T-helper 1 cell treated with Interleukin-12 subunit alpha and Interleukin-12 subunit beta and Interleukin-4 antibody, amounts not matched to agents 30 ng/mL and 1 ng/mL, for 36 hours (primary cell): Measurements from ENCODE around the gene PARP14. TPM values are rescaled to one million over a fixed set of nuclear protein-coding genes. Genes with fewer than 3 reads are reported as not detected.
"Not testable (repeated sequence)": the region's sequence is repeated elsewhere in the genome, so short reads cannot be mapped to it uniquely, and the experiment has no call there.

Source experiments
- intact Hi-C: fragments of 100-400 bp; cut with micrococcal nuclease; formaldehyde crosslinking; loops from one replicate; pipeline ENCODE4 v1.15.1; 2024
- total RNA-seq: library from RNA; stranded (reverse); gene quantifications from 2 replicates; pipeline ENCODE4 v1.2.3, GENCODE V29; 2022

Gene PARP14
- total RNA-seq, 1 donor from 2014 or later, result 148 TPM

DNA sequence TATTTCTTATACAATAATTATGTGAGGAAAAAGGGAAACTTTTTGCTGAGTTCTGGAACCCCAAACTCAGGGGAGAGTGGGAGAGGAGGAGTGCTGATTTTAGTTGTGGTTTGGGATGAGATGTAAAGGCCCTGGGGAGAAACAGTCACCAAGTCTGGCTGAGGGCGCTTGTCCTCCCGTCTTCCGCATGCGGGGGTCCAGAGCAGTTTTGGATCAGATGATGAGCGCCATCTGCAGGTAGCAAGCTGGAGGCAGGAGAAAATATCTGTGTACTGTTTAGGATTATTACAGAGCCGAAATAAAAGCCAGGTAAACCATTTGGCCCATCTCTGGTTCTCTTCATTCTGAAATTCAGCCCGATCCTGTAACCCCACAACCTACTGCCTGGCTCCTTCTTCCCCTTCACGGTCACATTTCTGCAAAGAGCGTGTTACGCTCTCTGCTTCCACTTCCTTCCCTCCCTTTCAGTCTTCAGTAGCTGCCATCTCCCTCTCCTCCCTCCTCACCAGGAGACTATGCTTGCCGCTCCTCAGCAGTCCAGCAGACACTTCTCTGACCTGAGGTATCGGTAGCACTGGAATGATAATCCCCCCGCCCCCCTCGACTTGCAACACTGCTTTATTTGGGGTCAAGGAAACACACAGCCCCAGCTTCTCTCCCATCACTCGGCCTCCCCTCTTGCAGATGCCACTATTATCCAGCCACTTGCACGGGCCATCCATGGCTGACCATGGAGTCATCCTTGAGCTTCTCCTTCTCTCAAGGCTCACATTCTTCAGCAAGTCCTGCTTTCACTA is 1.4 kb upstream of the PARP14 start:
- intact Hi-C loops, result loop anchor here (1.0 kb wide), 14 partner anchors 10 to 930 kb away; partner anchors contain the start of genes DTX3L, FAM162A, GOLGB1 and KPNA1

DNA sequence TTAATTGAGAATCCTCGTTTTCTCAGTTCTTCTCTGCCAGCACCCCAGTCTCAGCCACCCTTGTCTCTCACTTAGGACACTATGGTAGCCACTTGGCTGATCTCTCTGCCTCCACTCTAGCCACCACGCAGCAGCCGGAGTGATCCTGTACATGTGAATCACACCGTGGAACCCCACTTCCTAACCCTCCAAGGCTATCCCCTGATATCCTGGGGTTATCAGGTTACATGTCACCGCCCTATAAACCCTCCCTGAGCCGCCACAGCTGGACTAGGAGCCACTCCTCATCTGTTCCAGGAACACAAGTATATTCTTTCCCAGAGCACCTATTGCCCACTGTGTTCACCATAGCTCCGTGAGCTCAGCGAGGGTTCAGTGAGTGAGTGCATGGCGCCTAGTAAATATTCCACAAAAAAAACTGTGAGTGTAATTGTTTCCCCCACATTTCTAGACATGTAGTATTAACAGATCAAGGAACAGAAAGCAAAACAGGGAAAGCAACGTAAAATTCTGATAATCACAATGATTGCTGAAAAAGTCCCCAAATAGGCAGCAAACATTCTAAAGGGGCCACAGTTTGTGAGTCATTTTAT is 661 bp upstream of the PARP14 start:
- intact Hi-C loops, result loop anchor here (1.0 to 10.0 kb wide), 18 partner anchors 11 to 1134 kb away; partner anchors contain the start of genes DTX3L, EAF2, FAM162A and GOLGB1

DNA sequence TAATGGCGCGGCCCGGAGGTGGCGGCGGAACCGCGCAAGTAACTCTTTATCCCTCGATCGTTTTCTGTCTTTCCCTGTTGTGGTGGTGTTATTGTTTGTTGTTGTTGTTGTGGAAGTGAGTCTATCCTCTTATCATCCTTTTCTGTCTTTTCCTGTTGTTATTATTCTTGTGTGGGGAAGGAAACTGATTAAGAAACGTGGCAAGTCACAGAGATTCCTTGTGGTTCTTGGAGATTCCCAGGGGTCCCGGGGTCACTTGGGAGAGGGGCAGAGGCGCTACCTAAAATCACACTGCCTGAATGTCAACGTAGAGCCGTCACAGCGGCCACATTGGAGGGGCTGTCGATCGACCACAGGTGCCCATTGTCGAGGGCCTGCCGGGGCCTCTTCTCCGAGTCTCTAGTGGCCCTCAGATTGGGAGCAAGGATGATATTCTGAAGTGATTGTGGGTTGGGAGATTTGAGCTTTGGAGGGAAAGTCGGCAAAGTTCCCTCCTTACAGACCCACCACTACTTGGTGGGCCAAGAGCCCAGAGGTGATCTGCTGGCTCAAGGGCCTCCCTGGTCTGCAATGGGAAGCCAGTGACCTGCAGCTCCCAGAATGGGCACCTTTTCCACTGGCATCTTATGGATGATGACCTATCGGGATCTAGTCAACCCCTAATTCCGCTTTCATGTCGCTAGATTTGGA is 790 bp downstream of the PARP14 start:
- intact Hi-C loops, result loop anchor here (2.0 to 10.0 kb wide), 2 partner anchors 523 to 1021 kb away; partner anchors contain the start of genes HCLS1 and SEC22A

DNA sequence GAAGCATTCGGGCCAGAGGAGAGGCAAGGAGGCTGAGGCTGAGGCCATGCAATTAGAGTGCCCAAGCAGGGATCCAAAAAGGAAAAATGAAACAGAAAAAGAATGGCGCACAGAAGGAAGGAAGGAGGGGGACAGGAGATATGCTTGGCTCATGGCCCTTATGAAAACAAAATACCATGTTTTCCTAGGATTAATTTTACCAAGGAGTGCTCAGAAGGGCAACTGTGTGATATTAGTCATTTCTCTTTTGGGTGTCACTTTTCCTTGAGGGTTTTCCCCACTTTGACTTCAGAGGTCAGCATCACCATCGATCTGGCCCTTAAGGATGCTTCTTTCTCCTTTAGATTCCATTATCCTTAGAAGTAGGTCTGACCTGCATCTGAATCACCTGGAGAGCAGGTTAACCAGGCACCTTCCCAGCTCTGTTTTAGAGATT is 1.4 kb downstream of the PARP14 start:
- intact Hi-C loops, result loop anchor here (2.0 to 10.0 kb wide), 2 partner anchors 523 to 1021 kb away; partner anchors contain the start of genes HCLS1 and SEC22A

DNA sequence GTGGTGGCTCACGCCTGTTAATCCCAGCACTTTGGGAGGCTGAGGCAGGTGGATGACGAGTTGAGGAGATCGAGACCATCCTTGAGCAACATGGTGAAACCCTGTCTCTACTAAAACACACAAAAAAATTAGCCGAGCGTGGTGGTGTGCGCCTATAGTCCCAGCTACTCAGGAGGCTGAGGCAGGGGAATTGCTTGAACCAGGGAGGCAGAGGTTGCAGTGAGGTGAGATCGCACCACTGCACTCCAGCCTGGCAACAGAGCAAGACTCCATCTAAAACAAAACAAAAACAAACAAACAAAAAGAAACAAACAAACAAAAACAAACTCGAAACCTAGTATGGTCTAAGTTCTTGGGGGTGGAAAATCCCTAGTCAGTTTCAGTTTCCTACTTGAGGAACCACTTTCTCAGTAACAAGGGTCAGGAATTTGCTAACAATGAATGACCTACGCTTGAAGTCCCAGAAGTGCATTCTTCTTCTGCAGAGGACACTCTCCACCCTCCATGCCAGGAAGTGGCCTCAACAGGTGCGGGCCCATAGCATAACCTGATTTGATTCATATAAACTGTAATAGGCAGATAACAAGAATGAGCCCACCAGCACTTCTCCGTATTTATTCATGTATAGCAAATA is 2.3 kb downstream of the PARP14 start:
- intact Hi-C loops, result loop anchor here (10.0 kb wide), 1 partner anchor 522 kb away; the partner anchor contains the start of gene SEC22A

DNA sequence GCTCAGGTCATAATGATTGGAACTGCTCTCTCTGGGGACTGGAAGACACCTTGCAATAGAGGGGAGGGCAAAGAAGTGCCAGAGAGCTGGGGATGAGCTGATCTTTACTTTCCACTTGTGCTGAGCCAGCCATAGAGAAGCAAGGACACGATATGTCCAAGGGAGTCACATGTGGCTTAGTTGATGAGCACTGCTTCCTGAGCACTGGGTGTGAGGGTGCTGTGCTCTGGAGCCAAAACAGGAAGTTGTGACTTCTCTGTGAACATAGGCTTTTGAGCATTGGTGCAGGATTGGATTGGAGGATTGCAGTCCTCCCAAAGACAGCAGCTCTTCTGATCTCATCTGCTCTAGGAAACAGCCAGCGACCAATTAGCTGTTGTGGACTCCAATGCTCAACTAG is 6.7 kb downstream of the PARP14 start:
- intact Hi-C loops, result loop anchor here (10.0 kb wide), 1 partner anchor 518 kb away; the partner anchor contains the start of gene SEC22A

DNA sequence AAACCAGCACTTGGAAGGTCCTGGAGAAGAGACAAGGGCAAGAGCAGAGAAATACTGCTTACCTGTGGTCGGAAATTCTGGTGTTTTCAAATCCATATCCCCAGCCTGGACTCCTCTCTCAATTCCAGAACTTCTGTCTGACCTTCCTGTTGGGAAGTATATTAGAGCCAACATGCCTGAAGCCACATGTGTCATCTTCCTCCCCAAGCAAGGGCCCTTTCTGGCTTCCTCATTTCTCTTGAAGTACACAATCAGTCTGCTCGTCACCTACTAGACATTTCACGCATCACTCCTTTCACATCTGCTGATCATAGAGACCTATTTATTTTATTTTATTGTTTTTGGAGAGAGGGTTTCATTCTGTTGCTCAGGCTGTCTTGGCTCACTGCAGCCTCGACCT is 8.4 kb downstream of the PARP14 start:
- intact Hi-C loops, result loop anchor here (10.0 kb wide), 1 partner anchor 516 kb away; the partner anchor contains the start of gene SEC22A

DNA sequence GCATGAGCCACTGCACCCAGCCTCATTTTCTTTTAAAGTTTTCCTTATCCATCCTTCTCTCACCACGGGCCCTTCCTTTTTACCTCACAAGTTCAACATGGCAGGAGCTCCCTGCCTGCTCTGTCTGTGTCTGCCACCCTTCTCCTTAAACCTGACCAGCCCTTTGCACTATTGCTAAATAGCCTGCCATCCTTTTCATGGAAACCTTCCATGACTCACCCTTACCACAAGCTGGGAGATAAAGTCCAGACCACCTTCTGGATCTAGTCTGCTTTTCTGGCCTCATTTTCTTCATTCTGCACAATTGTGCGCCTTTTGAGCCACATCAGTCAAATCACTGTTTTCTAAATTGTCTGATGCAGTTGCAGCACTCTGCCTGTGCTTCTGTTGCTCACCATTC is 8.9 kb downstream of the PARP14 start:
- intact Hi-C loops, result loop anchor here (10.0 kb wide), 1 partner anchor 515 kb away; the partner anchor contains the start of gene SEC22A

DNA sequence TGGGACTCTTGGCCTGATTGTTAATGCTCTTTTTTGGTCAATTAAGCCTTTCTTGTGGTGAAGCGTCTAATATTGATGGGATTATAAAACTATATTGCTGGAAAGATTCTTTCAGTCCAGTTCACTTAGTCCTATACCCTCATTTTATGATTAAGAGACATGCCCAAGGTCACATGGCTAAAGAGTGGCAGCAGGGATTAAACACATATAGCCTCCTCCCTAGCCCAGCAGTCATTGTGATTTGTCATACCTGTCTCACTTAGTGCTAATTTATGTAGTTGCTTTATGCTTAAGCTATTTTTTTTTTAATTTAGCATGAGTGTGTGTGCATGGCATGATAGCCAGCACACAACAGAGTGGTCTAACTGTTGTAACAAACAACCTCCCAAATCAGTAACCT is 9.5 kb downstream of the PARP14 start:
- intact Hi-C loops, result no loop called here

DNA sequence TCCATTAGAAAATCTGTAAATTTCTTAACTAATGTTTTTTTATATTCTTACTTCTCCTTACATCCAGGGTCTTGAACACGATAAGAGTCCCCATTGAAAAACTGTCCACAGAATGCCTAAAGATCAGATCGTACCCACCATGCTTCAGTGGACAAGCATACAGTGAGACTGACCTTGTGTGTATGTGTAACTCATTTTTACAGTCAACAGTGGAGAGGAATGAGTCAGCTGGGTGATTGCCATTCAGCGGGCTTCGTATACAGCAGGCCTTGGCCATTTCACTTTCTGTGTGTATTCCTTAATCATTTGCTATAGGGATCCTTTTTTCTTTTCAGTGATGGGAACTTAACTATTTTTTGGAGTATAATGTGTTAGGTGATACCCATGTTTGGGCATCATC is 10.6 kb downstream of the PARP14 start:
- intact Hi-C loops, result no loop called here

DNA sequence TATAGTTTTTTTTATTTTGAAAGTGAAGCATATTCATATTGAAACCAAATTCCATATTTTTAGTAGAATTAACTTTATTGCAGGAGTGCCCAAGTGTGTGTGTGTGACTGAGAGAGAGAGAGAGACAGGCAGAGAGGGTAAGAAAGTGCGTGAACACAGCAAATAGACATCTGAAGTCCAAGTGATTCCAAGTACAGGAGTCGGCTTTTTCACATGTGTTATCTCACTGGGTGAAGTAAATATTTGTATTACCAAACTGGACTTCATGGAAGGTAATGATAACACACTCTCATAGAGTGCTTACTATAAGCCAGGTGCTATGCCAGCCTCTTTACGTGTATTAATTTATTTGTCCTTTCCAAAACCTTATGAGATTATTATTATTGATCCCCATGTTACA is 12.0 kb downstream of the PARP14 start:
- intact Hi-C loops, result no loop called here

DNA sequence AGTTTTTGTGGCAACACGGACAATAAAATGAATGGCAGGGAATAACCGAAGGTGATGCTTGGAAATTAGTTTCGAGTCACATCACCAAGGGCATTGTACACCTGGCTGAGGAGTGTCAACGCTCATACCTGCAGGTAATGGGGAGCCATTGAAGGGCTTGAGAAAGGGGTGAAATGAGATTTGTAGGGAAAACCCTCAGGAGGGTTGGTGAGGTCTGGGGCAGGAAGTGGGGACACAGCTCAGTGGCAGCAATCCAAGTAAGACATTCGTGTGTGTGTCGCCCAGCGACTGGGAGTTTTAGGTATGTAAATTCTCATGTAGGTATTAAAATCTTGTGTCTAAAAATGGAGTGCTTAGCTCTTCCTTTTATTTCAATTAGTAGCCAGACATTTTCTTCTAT is 14.3 kb downstream of the PARP14 start:
- intact Hi-C loops, result no loop called here

DNA sequence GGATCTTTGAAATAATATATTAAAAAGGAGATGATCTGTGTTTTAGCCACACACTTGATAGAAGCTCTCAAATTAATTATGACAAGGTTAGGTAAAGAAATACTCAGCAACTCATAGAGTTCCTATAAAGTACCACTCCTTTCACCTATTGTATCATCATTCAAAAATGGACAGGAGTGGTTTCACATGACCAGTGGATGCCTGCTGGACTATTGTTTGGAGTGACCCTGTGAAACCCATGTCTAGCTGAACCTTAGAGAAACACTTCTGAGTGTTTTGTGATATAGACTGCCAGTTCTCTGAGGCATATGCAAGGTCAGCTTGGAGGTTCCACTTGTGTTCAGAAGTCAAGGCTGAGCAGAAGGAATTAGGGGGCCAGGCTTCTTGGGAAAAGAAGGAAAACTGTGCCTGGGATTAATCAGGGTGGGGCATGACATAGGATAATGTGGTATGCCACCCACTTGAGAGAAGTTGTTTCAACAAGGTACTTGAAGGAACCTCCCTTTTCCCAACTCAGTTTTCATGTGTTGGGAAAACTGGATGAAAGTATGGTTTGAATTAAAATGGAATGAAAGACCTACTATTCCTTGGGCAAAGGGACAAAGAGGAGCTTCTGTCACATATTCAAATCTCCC is 15.4 kb downstream of the PARP14 start:
- intact Hi-C loops, result no loop called here

DNA sequence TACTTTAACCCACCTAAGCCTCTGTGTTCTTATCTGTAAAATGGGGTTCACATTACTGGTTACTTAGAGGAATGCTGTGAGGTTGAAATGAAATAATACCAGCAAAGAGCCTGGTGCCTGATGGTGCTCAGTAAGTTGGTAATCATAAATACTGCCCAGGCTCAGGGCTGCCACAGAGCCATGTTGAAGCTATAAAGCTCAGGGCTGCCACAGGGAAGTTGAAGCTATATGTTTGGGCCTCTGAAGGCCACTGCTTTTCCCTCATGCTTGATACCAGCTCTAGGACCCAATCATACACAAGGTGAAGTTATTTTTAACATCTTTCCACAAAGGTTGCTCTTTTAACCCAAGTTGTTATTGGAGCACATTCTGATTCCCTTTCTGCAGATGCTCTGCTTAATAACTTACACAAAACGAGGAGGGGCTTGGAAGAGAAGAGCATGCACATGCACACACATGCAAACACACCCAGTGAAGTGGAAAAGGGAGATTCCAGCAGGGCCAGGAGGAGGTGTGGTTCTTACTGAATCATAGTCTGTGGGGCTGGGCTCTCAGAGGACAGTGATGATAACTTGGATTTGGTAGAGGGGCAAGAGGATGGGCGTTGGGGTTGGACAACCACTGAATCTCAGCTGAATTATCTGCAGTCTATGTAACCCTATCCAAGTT is 17.4 kb downstream of the PARP14 start:
- intact Hi-C loops, result no loop called here

DNA sequence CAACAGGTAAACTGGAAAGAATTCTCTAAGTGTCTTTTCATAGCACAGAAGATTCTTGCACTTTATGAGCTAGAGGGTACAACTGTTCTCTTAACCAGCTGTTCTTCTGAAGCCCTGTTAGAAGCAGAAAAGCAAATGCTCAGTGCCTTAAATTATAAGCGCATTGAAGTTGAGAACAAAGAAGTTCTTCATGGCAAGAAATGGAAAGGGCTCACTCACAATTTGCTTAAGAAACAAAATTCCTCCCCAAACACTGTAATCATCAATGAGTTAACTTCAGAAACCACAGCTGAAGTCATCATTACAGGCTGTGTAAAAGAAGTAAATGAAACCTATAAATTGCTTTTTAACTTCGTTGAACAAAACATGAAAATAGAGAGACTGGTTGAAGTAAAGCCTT is 19.6 kb downstream of the PARP14 start:
- intact Hi-C loops, result loop anchor here (5.0 kb wide), 1 partner anchor 557 kb away; no protein-coding TSS in a partner anchor

DNA sequence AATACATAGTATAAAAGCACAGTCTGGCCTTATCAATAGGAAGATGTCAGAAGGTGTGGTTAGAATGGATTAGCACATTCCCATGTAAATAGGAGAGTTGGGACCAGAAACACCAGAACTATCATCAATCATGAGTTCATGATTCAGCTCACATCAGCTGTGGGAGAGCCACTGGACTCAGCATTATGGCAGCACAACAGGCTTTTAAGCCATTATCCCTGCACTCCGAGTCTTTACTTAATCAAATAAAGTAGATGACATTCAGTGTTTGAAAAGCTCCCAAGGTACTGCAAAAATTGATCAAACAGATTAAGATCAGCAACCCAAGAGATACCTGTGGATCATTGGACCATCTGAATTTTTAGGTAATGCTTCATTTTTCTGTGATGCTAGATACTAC is 24.7 kb downstream of the PARP14 start:
- intact Hi-C loops, result no loop called here

DNA sequence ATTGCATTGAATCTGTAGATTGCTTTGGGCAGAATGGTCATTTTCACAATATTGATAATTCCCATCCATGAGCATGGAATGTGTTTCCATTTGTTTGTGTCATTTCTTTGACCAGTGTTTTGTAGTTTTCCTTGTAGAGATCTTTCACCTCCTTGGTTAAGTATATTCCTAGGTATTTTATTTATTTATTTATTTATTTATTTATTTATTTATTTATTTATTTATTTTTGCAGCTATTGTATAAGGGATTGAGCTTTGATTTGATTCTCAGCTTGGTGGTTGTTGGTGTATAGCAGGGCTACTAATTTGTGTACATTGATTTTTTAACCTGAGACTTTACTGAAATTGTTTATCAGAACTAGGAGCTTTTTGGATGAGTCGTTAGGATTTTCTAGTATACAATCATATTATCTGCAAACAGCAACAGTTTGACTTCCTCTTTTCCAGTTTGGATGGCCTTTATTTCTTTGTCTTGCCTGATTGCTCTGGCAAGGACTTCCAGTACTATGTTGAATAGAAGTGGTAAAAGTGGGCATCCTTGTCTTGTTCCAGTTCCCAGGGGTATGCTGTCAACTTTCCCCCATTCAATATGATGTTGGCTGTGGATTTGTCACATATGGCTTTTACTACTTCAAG is 30.1 kb downstream of the PARP14 start:
- intact Hi-C loops, result not testable (repeated sequence)

DNA sequence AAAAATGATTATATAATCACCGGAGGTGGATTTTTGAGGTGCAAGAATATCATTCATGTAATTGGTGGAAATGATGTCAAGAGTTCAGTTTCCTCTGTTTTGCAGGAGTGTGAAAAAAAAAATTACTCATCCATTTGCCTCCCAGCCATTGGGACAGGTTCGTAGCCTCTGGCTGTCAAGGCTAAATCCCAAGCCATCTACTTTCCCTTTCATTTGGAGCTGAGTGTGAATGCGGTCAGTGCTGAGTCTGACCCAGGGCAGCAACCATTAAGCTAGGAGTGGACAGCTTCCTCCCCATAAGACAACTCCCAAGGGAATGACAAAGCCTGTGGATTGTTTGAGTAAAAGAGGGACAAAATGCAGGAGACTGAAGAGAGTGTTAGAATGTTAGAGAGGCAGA is 33.6 kb downstream of the PARP14 start:
- intact Hi-C loops, result no loop called here

DNA sequence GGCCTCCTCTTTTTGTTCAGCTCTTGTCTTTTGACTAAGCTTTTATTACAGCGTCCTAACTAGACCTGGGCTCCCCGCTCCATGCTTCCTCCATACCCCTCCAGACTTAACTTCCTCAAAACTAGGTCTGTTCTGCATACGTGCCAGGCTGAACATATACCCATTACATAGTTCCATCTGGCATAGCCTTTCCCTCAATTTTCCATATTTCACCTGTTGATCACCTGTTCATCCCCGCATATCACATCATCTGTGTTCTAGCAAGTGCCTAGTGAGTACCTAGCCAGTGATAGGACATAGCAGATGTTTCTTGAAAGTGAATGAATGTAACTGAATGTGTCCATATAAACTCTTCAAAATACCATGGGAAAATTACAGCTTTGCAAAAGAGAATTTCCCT is 36.0 kb downstream of the PARP14 start:
- intact Hi-C loops, result no loop called here
